ENCODE data around the gene TNFRSF11A. TPM values are rescaled to one million over a fixed set of nuclear protein-coding genes. Genes with fewer than 3 reads are reported as not detected.

Gene TNFRSF11A
- total RNA-seq, 1 donor from 2014 or later: 0.19 TPM

DNA sequence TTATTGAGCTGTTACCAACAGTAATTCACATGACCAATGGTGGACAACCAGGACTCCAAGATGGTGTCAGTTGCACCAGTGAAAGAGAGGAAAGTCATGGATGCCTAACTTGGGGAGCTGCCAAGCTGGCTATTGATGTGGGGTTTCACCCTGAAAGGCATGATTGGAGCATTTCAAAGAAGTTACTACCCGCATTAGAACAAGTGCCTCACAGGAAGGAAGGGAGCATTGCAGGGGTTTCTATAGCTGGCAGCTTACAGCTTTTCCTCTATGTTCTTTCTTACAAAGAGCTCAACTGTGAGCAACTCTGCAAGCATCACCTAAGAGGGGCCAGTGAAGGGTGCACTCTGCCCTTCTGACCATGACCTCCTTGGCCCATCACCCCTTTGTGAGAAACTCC, 93.1 kb downstream of the TNFRSF11A start:
- Mint-ChIP-seq H3K27me3 (ENCODE audit: unreplicated experiment) (peaks cover 46% of the 10 kb centered on the region), H3K9me3 (ENCODE audit: unreplicated experiment) (no peaks in the 10 kb centered on the region), H3K4me1 (ENCODE audit: unreplicated experiment) (no peaks in the 10 kb centered on the region), H3K36me3 (ENCODE audit: unreplicated experiment) (no peaks in the 10 kb centered on the region), H3K4me3 (ENCODE audit: unreplicated experiment) (no peak overlapping the region), H3K27ac (ENCODE audit: unreplicated experiment) (no peak overlapping the region)
- no peak for TF ChIP-seq CTCF (IDR thresholded peaks at IDR 0.05)
- no peak for DNase-seq (ENCODE audit: extremely low spot score, unreplicated experiment)

GRCh38 chr18:62420151-62420512, 95.0 kb downstream of the TNFRSF11A start:
- Mint-ChIP-seq H3K4me3 (ENCODE audit: unreplicated experiment) (no peak overlapping the region), H3K36me3 (ENCODE audit: unreplicated experiment) (no peaks in the 10 kb centered on the region), H3K27ac (ENCODE audit: unreplicated experiment) (no peak overlapping the region), H3K9me3 (ENCODE audit: unreplicated experiment) (no peaks in the 10 kb centered on the region), H3K27me3 (ENCODE audit: unreplicated experiment) (peaks cover 32% of the 10 kb centered on the region), H3K4me1 (ENCODE audit: unreplicated experiment) (peaks cover 3% of the 10 kb centered on the region)
- no peak for DNase-seq (ENCODE audit: extremely low spot score, unreplicated experiment)
- no peak for TF ChIP-seq CTCF (IDR thresholded peaks at IDR 0.05)

GRCh38 chr18:62420513-62421209, 95.6 kb downstream of the TNFRSF11A start:
- no peaks in the 10 kb centered on the region for H3K9me3 Mint-ChIP-seq (ENCODE audit: unreplicated experiment)
- DNase-seq (ENCODE audit: extremely low spot score, unreplicated experiment): no peak
- no peak overlapping the region for H3K4me3 Mint-ChIP-seq (ENCODE audit: unreplicated experiment)
- no peak overlapping the region for H3K27ac Mint-ChIP-seq (ENCODE audit: unreplicated experiment)
- peaks cover 8% of the 10 kb centered on the region for H3K4me1 Mint-ChIP-seq (ENCODE audit: unreplicated experiment)
- no peaks in the 10 kb centered on the region for H3K36me3 Mint-ChIP-seq (ENCODE audit: unreplicated experiment)
- H3K27me3 Mint-ChIP-seq (ENCODE audit: unreplicated experiment): peaks cover 28% of the 10 kb centered on the region
- TF ChIP-seq CTCF (IDR thresholded peaks at IDR 0.05): no peak

DNA sequence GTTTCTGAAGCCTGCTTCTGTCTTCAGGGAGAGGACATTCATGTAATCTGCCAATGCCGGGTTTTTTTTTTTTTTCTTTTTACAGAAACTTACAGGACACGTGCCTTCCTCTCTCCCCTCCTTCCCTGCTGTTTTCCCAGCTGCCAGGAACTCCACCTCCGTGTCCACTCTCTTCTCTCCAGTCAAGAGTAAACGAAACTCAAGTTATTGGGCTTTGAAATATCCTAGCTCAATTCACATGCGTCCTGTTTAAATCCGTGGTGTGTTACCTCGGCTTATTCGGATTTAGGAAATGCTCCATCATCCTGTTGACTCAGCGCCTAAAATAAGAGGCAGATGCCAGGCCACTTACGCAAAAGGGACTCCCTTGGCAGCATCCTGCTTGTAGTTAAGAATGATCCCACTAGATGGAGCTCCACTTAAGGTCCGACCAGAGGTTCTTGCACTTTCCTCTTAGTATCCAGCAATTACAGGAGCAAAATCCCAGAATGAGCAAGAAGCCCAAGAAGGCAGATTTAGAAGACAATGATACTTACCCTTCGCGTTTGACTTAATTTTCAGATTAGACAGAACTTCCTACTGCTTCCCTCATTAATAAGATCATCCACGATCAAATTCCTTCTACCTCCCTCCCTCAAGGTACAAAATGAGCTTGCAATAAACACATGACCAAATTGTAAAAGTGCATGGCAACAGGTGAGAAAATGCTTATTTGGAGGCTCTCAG, 100.5 kb downstream of the TNFRSF11A start:
- TF ChIP-seq CTCF (IDR thresholded peaks at IDR 0.05): peak; percentile 89
- Mint-ChIP-seq H3K36me3 (ENCODE audit: unreplicated experiment) (no peaks in the 10 kb centered on the region), H3K27ac (ENCODE audit: unreplicated experiment) (peak overlapping the region; percentile 93), H3K27me3 (ENCODE audit: unreplicated experiment) (peaks cover 12% of the 10 kb centered on the region), H3K4me3 (ENCODE audit: unreplicated experiment) (peak overlapping the region; percentile 77), H3K9me3 (ENCODE audit: unreplicated experiment) (no peaks in the 10 kb centered on the region), H3K4me1 (ENCODE audit: unreplicated experiment) (peaks cover 11% of the 10 kb centered on the region)
- peak; percentile 89 for DNase-seq (ENCODE audit: extremely low spot score, unreplicated experiment)

- Mint-ChIP-seq H3K4me1 (ENCODE audit: unreplicated experiment) (peaks cover 11% of the 10 kb centered on the region), H3K4me3 (ENCODE audit: unreplicated experiment) (no peak overlapping the region), H3K9me3 (ENCODE audit: unreplicated experiment) (no peaks in the 10 kb centered on the region)
These were observed 101.0 kb downstream of the TNFRSF11A start for GRCh38 chr18:62426191-62426488.

More at GRCh38 chr18:62426191-62426488, 101.0 kb downstream of the TNFRSF11A start:
- DNase-seq (ENCODE audit: extremely low spot score, unreplicated experiment): no peak
- H3K27me3 Mint-ChIP-seq (ENCODE audit: unreplicated experiment): peaks cover 17% of the 10 kb centered on the region
- TF ChIP-seq CTCF (IDR thresholded peaks at IDR 0.05): no peak
- no peaks in the 10 kb centered on the region for H3K36me3 Mint-ChIP-seq (ENCODE audit: unreplicated experiment)
- H3K27ac Mint-ChIP-seq (ENCODE audit: unreplicated experiment): no peak overlapping the region

All from osteocyte (in vitro differentiated cells).